ENCODE measurements around the gene BRF1.

DNA sequence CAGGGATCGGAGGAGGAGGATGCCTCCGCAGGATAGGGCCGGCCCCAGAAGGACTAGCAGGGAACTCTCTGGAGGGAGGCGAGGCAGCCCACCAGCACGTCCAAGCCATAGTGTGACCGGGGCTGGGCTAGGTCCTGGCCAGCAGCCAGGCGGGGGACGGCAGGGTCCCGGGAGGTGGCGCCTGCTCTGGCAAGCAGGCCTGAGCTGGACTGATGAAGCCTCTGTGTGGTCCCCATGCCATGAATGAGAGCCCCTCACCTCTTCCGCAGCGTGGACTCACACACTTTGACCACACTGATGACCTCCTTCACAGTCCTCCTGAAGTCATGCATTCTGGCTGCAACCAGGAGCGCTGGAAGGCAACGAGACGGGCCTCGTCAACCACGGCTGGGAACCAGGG is 72.2 kb downstream of the BRF1 start:
- TF ChIP-seq POLR2A (IDR thresholded peaks at IDR 0.05) = no peak
- no peak for TF ChIP-seq POLR2AphosphoS5 (IDR thresholded peaks at IDR 0.05; ENCODE audit: insufficient read depth in 1 of 2, low read depth in 1 of 2)
- TF ChIP-seq, protein P1, sequence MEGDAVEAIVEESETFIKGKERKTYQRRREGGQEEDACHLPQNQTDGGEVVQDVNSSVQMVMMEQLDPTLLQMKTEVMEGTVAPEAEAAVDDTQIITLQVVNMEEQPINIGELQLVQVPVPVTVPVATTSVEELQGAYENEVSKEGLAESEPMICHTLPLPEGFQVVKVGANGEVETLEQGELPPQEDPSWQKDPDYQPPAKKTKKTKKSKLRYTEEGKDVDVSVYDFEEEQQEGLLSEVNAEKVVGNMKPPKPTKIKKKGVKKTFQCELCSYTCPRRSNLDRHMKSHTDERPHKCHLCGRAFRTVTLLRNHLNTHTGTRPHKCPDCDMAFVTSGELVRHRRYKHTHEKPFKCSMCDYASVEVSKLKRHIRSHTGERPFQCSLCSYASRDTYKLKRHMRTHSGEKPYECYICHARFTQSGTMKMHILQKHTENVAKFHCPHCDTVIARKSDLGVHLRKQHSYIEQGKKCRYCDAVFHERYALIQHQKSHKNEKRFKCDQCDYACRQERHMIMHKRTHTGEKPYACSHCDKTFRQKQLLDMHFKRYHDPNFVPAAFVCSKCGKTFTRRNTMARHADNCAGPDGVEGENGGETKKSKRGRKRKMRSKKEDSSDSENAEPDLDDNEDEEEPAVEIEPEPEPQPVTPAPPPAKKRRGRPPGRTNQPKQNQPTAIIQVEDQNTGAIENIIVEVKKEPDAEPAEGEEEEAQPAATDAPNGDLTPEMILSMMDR (IDR thresholded peaks at IDR 0.05) = no peak
